Measurements from ENCODE around the gene DPP6. TPM values are rescaled to one million over a fixed set of nuclear protein-coding genes. Genes with fewer than 3 reads are reported as not detected.

Gene DPP6
- total and polyA plus RNA-seq, 2 of the 8 experiments (the other 6 are each of a cell fraction or from before 2014, with no cell fraction given) = 4.7 to 6.8 TPM

DNA sequence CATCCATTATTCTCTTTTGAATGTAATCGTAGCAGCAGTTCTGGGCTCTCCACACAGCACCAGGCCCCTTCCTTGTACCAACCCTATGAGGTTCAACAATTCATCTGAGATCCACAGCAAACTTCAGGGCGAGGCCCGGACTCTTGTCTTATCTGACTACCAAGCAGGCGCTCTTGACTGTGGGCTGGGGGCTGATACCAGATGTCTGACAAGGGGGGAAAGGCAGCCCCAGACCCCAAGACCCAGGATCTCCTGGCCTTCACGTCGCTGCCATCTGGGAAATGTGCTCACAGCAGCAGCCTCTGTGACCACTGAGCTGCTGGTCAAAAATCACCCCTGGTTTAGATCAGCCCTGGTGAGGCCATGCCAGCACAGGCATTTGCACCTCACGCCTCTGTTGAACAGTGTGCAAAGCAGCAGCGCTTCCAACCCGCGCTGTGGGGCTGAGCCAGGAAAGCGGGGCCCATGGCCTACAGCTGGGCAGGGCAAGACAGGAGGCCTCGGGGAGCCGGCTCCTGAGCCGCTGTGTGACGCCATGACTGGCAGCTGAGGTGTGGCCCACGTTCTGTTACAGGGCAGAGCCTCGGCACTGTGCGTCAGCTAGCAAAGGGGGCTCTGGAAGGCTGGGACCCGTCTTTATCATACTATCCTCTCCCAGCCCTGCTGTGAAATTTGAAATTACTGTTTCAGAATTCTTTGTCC is 806.8 kb downstream of the DPP6 start (continued):
- TF ChIP-seq, protein P1, sequence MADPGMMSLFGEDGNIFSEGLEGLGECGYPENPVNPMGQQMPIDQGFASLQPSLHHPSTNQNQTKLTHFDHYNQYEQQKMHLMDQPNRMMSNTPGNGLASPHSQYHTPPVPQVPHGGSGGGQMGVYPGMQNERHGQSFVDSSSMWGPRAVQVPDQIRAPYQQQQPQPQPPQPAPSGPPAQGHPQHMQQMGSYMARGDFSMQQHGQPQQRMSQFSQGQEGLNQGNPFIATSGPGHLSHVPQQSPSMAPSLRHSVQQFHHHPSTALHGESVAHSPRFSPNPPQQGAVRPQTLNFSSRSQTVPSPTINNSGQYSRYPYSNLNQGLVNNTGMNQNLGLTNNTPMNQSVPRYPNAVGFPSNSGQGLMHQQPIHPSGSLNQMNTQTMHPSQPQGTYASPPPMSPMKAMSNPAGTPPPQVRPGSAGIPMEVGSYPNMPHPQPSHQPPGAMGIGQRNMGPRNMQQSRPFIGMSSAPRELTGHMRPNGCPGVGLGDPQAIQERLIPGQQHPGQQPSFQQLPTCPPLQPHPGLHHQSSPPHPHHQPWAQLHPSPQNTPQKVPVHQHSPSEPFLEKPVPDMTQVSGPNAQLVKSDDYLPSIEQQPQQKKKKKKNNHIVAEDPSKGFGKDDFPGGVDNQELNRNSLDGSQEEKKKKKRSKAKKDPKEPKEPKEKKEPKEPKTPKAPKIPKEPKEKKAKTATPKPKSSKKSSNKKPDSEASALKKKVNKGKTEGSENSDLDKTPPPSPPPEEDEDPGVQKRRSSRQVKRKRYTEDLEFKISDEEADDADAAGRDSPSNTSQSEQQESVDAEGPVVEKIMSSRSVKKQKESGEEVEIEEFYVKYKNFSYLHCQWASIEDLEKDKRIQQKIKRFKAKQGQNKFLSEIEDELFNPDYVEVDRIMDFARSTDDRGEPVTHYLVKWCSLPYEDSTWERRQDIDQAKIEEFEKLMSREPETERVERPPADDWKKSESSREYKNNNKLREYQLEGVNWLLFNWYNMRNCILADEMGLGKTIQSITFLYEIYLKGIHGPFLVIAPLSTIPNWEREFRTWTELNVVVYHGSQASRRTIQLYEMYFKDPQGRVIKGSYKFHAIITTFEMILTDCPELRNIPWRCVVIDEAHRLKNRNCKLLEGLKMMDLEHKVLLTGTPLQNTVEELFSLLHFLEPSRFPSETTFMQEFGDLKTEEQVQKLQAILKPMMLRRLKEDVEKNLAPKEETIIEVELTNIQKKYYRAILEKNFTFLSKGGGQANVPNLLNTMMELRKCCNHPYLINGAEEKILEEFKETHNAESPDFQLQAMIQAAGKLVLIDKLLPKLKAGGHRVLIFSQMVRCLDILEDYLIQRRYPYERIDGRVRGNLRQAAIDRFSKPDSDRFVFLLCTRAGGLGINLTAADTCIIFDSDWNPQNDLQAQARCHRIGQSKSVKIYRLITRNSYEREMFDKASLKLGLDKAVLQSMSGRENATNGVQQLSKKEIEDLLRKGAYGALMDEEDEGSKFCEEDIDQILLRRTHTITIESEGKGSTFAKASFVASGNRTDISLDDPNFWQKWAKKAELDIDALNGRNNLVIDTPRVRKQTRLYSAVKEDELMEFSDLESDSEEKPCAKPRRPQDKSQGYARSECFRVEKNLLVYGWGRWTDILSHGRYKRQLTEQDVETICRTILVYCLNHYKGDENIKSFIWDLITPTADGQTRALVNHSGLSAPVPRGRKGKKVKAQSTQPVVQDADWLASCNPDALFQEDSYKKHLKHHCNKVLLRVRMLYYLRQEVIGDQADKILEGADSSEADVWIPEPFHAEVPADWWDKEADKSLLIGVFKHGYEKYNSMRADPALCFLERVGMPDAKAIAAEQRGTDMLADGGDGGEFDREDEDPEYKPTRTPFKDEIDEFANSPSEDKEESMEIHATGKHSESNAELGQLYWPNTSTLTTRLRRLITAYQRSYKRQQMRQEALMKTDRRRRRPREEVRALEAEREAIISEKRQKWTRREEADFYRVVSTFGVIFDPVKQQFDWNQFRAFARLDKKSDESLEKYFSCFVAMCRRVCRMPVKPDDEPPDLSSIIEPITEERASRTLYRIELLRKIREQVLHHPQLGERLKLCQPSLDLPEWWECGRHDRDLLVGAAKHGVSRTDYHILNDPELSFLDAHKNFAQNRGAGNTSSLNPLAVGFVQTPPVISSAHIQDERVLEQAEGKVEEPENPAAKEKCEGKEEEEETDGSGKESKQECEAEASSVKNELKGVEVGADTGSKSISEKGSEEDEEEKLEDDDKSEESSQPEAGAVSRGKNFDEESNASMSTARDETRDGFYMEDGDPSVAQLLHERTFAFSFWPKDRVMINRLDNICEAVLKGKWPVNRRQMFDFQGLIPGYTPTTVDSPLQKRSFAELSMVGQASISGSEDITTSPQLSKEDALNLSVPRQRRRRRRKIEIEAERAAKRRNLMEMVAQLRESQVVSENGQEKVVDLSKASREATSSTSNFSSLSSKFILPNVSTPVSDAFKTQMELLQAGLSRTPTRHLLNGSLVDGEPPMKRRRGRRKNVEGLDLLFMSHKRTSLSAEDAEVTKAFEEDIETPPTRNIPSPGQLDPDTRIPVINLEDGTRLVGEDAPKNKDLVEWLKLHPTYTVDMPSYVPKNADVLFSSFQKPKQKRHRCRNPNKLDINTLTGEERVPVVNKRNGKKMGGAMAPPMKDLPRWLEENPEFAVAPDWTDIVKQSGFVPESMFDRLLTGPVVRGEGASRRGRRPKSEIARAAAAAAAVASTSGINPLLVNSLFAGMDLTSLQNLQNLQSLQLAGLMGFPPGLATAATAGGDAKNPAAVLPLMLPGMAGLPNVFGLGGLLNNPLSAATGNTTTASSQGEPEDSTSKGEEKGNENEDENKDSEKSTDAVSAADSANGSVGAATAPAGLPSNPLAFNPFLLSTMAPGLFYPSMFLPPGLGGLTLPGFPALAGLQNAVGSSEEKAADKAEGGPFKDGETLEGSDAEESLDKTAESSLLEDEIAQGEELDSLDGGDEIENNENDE (IDR thresholded peaks at IDR 0.05; ENCODE audit: insufficient replicate concordance, low read length) = no peak
- no peak for TF ChIP-seq EGR1 (IDR thresholded peaks at IDR 0.05; ENCODE audit: borderline replicate concordance, low read depth, low read length)
